Activated CD4-positive, CD25-positive, alpha-beta regulatory T cell treated with anti-CD3 and anti-CD28 coated beads, Interleukin-2, amount 50 U/mL, for 72 hours (primary cell): Measurements from ENCODE around the gene ASTN2.

Experiments used
- DNase-seq: peaks from one replicate; pipeline ENCODE4 v3.0.0; 2021

ASTN2 gene

GRCh38 chr9:117164512-117164911 is 250.3 kb downstream of the ASTN2 start:
- DNase-seq = no peak

DNA sequence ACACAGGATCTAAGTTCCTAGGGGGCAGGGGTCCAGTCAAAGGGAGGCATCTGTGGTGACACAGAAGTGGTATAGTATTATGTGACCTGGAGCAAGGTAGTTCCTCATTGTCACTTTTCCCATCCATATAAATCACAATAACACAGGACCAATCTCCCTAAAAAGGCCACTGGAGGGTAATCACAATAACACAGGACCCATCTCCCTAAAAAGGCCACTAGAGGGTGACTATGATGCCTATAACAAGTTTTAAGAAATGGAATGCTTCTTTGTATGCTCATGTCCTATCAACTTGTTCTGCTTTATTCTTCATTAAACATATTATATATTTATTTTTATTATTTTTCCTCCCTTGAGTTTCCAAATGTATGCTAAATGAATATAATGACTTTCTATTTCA is 254.6 kb downstream of the ASTN2 start:
- DNase-seq = no peak

DNA sequence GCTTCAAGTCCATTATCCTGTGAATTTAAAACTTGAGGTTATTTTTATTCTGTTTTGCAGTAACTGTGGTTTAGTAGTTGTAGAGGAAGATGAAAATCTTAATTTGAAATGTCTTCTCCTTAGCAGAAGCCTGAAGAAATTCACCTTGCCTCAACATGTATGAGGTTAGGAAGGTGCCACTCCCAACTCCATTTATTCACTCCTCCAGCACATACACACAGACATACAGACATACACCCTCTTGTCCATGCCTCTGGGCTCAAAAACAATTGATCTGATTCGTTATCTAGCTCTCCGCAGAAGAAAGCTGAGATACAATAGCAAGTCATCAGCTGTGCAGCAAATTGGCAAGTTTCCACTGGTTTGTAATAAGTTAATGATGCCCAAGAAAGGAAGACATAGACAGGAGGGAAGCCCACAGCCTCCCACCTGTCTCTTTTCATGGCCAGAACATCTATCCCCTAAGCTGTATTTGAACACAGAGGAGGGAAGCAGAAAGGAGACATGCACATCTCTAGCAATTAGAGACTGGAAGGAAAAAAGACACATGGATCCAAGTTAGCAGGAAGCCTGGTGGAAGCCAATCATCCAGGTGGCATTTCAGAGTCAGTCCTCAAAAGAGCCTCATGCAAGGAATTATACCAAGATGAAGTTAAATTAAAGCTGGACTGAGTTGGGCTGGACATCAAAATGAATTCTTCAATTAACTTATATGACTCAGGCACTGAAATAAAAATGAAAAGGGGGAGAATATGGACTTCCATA is 257.9 kb downstream of the ASTN2 start:
- DNase-seq = no peak

GRCh38 chr9:117156144-117156688 is 258.6 kb downstream of the ASTN2 start:
- DNase-seq = no peak

- no peak for DNase-seq
Observed at GRCh38 chr9:117153021-117153420, 261.8 kb downstream of the ASTN2 start.

DNA sequence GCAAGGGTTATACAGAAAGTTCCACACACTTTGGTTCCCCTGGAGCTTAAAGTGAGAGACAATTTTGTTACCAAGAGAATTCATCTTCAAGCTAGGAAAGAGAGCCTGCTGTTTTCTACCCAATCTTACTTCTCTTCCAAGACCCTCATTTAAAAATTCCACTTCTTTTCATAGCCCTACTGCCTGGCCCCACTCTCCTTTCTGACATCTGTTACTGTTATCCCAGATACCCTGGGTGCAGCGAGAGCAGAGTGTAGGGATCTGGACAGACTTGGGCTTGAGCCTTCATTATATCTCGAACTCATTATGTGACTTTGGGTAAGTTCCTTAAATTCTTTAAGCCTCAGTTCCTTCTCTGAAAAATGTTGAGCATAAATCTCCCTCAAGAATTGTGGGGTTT is 263.1 kb downstream of the ASTN2 start:
- DNase-seq = no peak

- DNase-seq = no peak
Observed at GRCh38 chr9:117149996-117150395, 264.9 kb downstream of the ASTN2 start.

GRCh38 chr9:117145811-117146490 is 268.9 kb downstream of the ASTN2 start:
- DNase-seq = no peak

- DNase-seq = no peak
Observed at GRCh38 chr9:117145081-117145480, 269.8 kb downstream of the ASTN2 start.

- DNase-seq = no peak
Observed at GRCh38 chr9:117138231-117138630, 276.6 kb downstream of the ASTN2 start.

GRCh38 chr9:117136461-117136860 is 278.4 kb downstream of the ASTN2 start:
- no peak for DNase-seq

DNA sequence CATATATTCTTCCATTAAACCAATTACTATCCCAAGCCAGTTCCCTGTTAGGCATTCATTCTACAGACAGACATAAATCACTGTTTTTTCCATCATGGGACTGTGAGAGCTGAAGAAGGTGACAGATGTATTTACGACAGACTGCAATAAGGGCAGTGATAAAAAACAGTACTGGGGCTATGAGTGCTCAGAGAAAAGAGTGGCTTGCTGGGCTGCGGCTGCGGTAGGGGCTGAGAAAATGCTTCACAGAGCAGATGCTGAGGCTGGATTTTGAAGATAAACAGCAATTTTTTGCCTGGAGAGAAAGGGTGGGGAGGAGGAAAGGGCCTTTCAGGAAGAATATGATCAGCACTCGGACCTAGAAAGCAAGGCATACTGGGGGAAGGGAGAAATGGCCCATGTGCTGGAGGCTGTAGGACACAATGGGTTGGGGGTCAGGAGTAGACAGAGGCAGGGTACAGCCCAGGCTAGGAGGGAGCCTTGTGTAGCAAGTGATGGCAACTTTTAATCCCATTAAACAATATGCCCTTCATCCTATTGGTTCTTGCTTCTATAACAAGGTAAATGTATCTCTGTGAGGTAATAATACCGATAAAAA is 279.3 kb downstream of the ASTN2 start:
- DNase-seq = no peak

DNA sequence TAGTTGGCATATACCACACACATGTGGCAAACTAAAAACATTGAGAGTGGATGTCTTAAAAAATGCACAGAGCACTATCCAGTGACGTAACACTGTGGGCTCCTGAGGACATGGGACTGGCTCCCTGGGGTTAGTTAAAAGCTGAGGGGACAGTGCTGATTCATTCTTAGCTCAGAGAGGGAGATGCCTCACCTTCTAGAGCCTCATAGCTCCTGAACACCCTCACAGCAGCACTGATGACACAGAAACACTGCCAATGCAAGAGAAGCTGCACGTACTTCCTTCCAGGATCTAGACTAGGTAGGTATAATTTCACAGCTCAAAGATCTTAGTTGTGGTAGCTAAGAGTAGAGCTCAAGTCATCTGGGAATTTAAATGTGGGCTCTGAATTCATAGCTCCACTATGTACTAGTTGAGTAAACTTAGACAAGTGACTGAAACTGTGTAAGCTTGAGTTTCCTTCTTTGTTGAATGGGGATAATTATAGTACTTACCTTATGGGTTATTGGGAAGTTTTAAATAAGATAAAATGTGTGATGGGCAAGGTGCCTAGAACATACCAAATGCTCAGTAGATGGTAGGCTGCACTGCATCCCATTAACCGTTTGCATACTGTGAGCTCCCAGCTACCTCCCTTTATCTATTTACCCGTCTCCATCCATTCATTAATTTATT is 279.9 kb downstream of the ASTN2 start:
- DNase-seq = no peak

GRCh38 chr9:117126871-117127270 is 288.0 kb downstream of the ASTN2 start:
- DNase-seq = no peak

DNA sequence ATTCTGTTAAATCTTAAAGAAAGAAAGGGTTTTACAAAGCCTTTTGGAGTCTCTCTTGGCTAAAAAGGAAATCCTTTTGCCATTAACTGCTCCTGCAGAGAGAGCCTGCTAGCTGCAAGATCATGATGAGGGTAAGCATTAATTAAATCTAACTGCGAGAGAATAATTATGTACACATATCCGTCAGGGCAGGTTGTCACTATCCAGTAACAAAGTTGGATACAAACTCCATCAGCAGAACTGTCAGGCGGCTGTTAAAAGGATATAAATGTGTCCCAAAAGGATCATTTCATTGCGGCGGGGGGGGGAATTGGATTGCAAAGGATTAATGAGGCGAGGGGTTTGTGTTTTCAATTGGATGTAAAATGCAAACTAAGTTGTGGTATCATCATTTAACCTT is 289.3 kb downstream of the ASTN2 start:
- DNase-seq = no peak

GRCh38 chr9:117123729-117124128 is 291.1 kb downstream of the ASTN2 start:
- no peak for DNase-seq

- no peak for DNase-seq
Observed at GRCh38 chr9:117122953-117123352, 291.9 kb downstream of the ASTN2 start.

DNA sequence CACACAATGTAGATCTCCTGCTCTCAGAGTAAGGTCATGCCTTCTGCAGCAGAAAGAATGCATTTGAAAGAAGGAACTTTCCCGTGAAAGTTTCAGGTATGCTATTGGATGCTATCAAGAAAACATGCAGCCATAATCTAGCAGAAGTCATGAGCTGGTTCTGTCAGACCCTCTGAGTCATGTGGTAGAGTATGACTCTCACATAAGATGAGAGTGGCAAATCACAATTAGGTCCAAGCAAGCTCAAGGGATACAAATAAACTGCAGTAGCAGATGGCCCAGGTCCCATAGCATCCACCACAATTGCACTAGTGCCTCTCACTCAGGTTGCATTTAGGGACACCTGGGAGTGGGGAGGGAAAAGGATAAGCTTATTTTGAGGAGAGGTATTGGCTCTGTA is 292.8 kb downstream of the ASTN2 start:
- DNase-seq = no peak

DNA sequence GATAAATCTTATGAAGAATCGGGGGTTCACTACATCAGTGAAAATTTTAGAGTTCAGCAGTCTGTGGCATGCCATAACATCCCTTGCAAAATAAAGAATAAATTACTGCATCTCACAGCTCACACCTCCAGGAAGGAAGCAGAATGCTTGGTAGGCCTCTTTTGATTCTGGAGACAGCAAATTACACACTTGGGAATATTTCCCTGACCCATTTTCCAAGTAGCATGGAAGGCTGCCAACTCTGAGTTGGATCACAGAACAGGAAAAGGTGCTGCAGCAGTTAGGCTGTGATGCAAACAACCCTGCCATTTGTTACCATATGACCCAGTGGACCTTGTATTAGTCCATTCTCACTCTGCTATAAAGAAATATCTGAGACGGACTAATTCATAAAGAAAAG is 293.5 kb downstream of the ASTN2 start:
- DNase-seq = no peak

DNA sequence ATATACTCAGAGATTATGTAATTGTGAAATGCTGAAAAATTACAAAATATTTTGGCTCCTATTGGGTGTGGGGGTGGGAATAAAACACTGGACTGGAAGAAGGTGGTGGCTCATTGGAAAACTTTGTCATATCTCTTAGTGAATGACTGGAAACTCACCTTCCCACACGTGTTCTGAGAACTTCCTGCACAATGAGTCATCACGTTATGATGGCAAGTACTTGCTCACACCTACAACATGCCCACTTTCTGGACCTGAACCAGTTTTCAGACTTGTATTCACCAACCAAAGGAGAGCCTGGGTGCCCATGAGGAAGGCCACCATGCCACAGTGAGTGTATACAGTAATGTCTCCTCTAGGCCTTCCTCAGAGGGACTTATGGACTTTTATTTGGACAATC is 294.8 kb downstream of the ASTN2 start:
- DNase-seq = no peak

GRCh38 chr9:117116084-117116483 is 298.8 kb downstream of the ASTN2 start:
- DNase-seq = no peak

- DNase-seq = no peak
Observed at GRCh38 chr9:117114768-117115167, 300.1 kb downstream of the ASTN2 start.

DNA sequence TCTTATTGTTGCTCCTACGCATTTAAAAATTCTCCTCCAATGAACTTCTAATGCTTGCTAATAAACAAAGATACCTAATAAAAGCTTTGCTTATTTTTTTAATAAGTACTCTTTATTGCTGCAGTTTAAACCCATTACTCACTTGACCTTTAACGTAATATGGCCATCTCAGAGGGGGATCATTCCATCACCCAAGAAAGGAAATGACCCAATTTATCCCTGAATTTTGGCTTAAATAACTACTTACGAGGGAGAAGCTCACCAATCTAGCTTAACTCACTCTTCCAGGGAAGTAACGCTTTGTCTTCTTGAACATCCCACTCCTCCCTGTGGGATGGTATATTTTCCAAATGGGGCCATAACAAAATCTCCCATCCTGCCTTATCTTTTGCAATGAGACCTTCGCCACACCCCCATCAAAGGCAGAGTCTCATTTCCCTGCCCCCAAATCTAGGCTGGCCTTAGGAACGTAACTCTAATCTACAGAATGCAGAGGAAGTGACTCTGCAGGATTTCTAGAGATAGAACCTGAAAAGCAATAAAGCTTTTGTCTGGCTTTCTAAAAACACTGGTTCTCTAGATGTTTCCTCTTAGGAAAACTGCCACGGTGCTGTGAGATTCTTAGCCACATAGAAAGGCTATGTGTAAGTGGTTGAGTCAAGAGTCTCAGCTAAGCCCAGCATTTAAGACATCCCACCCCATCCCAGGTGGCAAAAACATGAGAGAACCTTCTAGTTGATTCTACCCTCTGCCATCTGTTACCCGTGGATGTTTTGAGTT is 310.0 kb downstream of the ASTN2 start:
- no peak for DNase-seq
